Activated CD8-positive, alpha-beta memory T cell treated with anti-CD3 and anti-CD28 coated beads, Interleukin-2, amount 50 U/mL, for 1 hour (primary cell): ENCODE data around the gene PPM1F.
"Not testable (repeated sequence)": the region's sequence is repeated elsewhere in the genome, so short reads cannot be mapped to it uniquely, and the experiment has no call there.

Source experiments
- DNase-seq: peaks from one replicate; pipeline ENCODE4 v3.0.0-alpha.2; 2020; ENCODE audit errors: extremely low read depth

Gene PPM1F

DNA sequence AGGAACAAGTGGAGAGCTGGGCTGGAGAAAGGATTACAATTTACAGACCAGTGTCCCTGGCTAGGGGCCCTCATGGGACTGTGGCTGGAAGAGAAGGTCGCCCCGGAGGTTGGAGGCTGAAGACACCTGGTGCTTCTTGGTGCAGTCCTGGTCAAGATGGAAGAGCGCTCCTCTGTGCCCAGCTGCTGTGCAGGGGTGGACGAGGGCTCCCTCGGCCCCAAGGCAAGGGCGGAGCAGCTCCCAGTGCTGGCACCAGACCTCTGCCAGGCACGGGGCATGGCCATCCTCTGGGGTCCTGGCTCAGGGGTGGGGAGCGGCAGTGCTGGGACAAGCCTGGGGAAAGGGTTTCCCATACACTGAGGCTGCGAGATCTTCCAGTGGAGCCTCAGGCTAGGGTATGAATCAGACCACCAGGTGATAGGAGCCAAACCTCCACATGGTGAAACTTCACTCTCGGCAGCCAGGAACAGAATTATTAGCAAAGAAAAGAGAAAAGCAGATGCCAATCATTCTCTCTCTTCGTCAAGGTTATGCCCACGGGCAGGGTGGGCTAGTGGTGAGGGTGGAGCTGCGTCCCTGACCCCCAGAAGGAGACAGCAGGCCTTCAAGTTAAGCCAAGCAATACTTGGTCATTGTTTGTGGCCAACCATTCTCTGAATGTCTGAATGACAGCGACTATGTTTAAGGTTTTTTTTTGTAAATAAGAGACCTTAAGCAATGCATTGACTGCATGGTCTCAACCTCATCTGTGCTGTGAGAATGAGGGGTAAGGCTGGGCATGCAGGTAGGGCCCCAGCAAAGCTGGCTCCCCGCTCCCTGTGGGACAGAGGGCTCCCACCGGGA is 32.1 kb downstream of the PPM1F start:
- no peak for DNase-seq

GRCh38 chr22:21919526-21920307 is 32.9 kb downstream of the PPM1F start:
- DNase-seq: no peak

- no peak for DNase-seq
Observed at GRCh38 chr22:21918466-21919185, 34.0 kb downstream of the PPM1F start.

DNA sequence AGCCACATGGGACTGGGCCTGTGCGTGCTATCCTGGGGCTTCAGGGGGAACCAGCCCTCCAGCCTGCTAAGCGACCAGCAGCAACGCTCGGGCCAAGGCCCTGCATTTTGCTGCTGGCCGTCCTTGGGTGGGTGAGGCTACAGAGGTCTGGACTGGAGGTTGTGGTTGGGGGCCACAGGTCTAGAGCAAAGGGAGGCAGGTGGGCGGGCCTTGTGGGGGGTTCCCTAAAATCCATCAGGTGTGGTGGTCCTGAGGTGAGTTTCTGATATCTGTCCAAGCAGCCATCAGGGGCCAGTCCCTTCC is 34.7 kb downstream of the PPM1F start:
- no peak for DNase-seq

DNA sequence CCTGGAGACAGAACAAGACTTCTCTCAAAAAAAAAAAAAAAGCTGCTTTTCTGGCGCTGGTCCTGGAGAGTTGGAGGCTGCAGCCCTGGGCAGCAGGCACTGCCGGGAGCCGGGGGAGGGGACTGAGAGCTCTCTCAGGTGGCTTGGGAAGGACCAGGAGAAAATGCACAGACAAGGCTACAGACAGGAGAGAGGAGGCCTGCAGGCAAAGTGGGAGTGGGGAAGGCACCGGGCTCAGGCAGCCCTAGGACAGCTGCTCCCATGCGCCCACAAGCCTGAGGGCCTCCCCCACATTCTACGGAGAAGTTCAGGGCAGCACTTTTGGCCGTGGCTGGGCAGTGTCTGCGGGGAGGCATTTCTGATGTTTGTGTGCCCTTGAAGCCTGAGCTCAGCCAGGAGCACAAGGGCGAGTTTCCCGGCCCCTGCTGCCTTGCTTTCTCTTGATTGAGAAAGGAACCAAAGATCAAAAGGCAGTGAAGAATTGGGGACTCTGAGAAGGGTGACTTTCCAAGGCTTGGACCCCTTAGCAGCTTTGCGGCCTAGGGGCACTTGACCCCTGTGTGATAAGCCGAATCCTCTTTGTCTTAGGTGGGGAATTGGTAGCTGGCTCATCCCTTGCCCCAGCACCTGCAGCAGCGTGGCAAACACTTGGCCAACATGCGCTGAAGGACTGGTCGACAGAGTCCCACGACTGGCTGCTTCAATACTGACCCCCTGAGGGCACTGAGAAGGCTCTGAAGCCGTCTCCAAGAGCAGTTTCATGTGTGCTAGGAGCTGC is 35.3 kb downstream of the PPM1F start:
- no peak for DNase-seq

GRCh38 chr22:21916309-21916918 is 36.2 kb downstream of the PPM1F start:
- no peak for DNase-seq

GRCh38 chr22:21915624-21916308 is 36.9 kb downstream of the PPM1F start:
- no peak for DNase-seq

DNA sequence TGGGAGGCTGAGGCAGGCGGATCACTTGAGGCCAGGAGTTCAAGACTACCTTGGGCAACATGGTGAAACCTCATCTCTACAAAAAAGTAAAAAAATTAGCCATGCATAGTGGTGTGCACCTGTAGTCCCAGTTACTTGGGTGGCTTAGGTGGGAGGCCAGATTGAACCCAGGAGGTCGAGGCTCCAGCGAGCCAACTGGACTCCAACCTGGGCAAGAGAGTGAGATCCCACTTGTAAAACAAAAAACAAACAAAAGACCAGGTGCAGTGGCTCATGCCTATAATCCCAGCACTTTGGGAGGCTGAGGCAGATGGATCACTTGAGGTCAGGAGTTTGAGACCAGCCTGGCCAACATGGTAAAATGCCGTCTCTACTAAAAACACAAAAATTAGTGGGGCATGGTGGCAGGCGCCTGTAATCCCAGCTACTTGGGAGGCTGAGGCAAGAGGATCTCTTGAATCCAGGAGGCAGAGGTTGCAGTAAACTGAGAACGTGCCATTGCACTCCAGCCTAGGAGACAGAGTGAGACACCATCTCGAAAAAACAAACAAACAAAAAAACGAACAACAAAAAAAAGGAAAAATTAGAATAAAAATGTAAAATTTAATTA is 38.5 kb downstream of the PPM1F start:
- DNase-seq: not testable (repeated sequence)

DNA sequence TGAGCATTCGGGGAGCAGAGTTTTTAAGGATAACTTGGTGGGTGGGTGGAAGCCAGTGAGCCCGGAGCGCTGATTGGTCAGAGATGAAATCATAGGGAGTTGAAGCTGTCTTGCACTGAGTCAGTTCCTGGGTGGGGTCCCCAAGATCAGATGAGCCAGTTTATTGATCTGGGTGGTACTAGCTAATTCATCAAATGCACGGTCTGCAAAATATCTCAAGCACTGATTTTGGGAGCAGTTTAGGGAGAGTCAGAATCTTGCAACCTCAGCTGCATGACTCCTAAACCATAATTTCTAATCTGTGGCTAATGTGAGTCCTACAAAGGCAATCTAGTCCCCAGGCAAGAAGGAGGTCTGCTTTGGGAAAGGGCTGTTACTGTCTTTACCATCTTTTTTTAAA is 42.3 kb downstream of the PPM1F start:
- not testable (repeated sequence) for DNase-seq

DNA sequence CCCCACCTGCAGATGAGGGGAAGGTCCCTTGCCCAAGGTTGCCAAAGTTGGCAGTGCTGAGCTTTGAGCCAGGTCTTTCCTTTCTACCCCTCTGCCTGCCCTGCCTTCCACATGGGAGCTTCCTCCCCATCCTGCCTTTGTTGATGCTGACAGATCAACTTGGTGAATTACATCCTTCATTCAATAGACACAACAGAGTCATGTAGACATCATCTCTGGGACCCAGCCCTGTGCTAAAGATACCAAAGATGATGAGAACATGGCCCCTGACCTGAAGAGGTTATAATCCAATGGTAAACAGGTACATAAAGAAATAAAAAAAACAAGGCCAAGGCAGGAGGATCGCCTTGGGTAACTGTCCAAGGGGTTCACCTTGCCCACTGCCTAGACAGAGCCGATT is 42.8 kb downstream of the PPM1F start:
- no peak for DNase-seq

GRCh38 chr22:21907638-21908522 is 44.8 kb downstream of the PPM1F start:
- no peak for DNase-seq

GRCh38 chr22:21905234-21905633 is 47.4 kb downstream of the PPM1F start:
- DNase-seq: not testable (repeated sequence)

- no peak for DNase-seq
Observed at GRCh38 chr22:21904250-21904789, 48.3 kb downstream of the PPM1F start.

- DNase-seq: no peak
Observed at GRCh38 chr22:21903283-21903682, 49.4 kb downstream of the PPM1F start.

- no peak for DNase-seq
Observed at GRCh38 chr22:21902296-21903087, 50.2 kb downstream of the PPM1F start.

DNA sequence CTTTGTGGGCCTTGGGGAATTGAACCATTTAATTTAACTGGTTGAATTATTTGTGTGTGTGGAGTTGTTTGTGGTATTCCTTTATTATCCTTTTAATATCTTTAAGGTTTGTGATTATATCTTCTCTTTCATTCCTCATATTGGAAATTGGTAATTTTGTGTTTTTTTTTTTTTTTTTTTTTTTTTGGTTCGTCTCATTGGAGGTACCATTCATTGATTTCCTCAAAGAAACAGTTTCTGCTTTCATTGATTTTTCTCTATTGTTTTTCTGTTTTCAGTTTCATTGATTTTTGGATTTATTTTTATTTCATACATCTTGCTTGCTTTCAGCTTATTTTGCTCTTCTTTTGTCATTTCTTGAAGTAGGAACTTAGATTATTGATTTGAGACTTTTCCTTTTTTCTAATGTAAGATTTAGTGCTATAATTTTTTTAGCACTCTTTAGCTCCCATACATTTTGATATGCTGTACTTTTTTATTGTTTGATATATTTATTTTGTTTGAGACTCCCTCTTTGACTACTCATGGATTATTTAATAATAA is 54.2 kb downstream of the PPM1F start:
- no peak for DNase-seq

DNA sequence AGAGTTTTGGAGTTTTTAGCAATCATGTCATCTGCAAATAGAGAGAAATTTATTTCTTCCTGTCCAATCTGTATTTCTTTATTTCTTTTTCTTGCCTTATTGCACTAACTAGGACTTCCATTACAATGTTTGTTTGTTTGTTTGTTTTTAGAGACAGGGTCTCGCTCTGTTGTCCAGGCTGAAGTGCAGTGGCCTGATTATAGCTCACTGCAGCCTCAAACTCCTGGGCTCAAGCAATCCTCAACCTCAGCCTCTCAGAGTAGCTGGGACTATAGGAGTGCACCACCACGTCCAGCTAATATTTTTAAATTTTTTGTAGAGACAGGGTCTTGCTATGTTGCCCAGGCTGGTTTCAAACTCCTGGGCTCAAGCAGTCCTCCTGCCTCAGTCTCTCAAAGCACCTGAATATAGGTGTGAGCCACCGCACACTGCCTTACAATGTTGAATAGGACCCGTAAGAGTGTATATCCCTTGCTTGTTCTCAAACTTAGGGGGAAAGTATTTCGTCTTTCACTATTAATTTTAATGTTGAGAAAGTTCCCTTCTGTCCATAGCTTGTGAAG is 55.6 kb downstream of the PPM1F start:
- DNase-seq: no peak

GRCh38 chr22:21896275-21896674 is 56.4 kb downstream of the PPM1F start:
- DNase-seq: not testable (repeated sequence)
